Kidney epithelial cell (primary cell): ENCODE data around the gene ECM1. TPM values are rescaled to one million over a fixed set of nuclear protein-coding genes. Genes with fewer than 3 reads are reported as not detected.
A peak's percentile ranks its signal among the peaks of the same experiment; 100 is the strongest.

Experiments used
- DNase-seq: peaks from one replicate; pipeline ENCODE4 v3.0.0-alpha.2; 2010; ENCODE audit warnings: low read depth
- H3K27me3 ChIP-seq: 2 replicates; pipeline ENCODE4 v1.6.0; 2011; ENCODE audit warnings: low read length; ENCODE audit not compliant: control insufficient read depth, insufficient read depth
- H3K36me3 ChIP-seq: 2 replicates; pipeline ENCODE4 v1.5.1; 2011; ENCODE audit warnings: low read length; ENCODE audit not compliant: control insufficient read depth, insufficient read depth
- H3K4me3 ChIP-seq: 2 replicates; pipeline ENCODE4 v1.5.1; 2011; ENCODE audit warnings: low read depth, mild to moderate bottlenecking, control low read depth, low read length
- total RNA-seq: library from RNA; depleted of rRNA; stranded (reverse); fragments of >200 nt; gene quantifications from 2 replicates; pipeline ENCODE4 v1.2.3, GENCODE V29; 2015
- TF ChIP-seq, protein P1 (sequence below): IDR thresholded peaks from 2 replicates; pipeline ENCODE4 v1.5.1; 2011; ENCODE audit warnings: mild to moderate bottlenecking, moderate library complexity, low read length, control low read depth, inconsistent platforms; ENCODE audit not compliant: insufficient read depth, poor library complexity, severe bottlenecking

ECM1 gene
- total RNA-seq, 1 donor from 2014 or later, result 5.4 TPM

DNA sequence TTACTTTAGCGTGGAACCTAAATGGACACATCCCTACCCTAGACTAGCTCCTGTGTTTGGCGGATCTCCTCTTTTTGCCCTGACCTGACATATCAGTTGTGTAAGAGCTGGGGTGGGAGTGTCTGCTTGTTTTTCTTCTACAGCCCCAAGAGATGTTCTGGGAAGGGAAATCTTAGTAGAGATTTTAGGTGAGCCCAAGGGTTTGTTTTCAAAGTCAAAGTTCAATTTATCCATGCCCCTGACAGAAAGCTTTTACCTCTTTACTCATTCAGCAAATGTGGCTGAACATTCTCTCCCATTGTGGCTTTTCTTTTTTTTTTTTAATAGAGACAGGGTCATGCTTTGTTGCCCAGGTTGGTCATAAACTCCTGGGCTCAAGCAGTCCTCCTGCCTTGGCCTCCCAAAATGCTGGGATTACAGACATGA lies 28.0 kb upstream of the ECM1 start:
- TF ChIP-seq, protein P1, sequence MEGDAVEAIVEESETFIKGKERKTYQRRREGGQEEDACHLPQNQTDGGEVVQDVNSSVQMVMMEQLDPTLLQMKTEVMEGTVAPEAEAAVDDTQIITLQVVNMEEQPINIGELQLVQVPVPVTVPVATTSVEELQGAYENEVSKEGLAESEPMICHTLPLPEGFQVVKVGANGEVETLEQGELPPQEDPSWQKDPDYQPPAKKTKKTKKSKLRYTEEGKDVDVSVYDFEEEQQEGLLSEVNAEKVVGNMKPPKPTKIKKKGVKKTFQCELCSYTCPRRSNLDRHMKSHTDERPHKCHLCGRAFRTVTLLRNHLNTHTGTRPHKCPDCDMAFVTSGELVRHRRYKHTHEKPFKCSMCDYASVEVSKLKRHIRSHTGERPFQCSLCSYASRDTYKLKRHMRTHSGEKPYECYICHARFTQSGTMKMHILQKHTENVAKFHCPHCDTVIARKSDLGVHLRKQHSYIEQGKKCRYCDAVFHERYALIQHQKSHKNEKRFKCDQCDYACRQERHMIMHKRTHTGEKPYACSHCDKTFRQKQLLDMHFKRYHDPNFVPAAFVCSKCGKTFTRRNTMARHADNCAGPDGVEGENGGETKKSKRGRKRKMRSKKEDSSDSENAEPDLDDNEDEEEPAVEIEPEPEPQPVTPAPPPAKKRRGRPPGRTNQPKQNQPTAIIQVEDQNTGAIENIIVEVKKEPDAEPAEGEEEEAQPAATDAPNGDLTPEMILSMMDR, result no peak
- no peaks in the 10 kb centered on the region for H3K27me3 ChIP-seq
- no peaks in the 10 kb centered on the region for H3K36me3 ChIP-seq
- DNase-seq, result no peak
- H3K4me3 ChIP-seq, result no peak overlapping the region

DNA sequence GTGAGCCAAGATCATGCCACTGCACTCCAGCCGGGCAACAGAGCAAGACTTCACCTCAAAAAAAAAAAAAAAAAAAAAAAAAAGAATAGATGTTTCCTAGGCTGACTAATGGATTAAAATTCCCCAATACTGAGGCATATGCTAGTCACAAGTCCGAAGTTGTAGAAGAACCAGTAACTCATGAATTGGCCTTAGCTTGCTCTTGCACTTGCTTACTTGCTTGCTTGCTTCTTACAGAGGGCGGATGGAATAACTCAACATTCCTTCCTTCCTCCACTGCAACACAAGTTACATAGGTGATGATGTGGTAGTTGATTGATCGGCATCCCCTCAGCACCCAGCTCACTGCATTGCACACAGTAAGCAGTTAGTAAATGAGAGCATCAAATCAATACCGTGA lies 23.5 kb upstream of the ECM1 start:
- TF ChIP-seq, protein P1, result no peak
- no peak for DNase-seq
- Histone ChIP-seq H3K27me3 (no peaks in the 10 kb centered on the region), H3K36me3 (no peaks in the 10 kb centered on the region), H3K4me3 (no peak overlapping the region)

DNA sequence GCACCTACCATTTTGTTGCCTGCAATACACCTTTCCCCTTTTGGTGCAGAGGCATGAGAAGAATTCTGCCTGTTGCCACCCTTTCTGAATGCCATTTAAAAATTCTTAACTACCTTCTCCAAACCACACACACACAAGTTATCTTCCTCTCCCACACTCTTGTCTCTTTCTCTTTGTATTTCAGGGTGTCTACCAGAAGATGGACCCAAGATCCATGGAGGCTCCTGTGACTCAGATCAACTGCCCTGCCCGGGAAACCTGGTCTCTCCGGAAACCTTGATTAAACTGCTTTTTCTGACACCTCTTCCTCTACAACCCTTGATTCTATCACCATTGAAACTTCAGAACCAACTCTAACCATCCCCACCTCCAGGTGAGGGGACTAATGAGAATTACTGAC lies 23.0 kb upstream of the ECM1 start:
- TF ChIP-seq, protein P1, result peak; percentile 29
- no peaks in the 10 kb centered on the region for H3K36me3 ChIP-seq
- H3K4me3 ChIP-seq, result no peak overlapping the region
- no peaks in the 10 kb centered on the region for H3K27me3 ChIP-seq
- no peak for DNase-seq

DNA sequence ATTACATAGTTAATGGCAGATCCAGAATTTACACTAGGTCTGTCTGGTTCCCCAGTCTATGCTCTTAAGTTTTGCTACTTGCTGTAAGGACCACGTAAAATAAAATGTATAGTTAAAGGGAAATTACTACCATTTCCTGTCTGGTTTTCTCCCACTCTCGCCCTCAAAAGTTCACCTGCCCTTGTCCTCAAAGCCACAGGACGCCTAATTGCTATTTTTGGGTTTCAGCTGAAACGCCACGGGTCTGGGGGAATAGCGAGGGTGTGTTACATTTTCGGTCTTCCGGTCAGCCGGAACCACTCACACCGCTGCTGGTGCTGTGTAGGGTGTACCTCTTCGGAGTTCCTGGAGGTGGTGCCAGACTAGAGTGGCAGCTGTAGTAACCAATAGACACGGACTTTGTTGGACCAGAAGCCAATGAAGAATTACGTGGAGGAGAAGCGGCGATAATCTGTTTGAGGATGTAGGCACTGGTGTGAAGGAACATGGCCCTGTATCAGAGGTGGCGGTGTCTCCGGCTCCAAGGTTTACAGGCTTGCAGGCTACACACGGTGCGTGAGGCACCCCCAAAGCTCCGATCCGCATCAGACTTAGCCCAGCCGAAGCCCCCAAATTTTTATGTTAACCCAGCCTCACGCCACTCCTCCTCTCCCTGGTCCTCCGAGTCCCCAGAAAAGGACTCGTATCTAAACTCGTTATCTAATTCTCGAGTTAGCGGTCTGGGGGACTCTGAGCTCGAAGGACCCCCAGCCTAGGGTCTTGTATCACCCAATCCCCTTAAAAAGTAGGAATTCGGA lies 20.7 kb upstream of the ECM1 start, which contains the start of gene TARS2:
Gene TARS2 (plus strand): TSS at position 454 of the 797 bp plus-strand sequence. CDS start 32 bp downstream, at position 486.
- DNase-seq, result peak; percentile 91
- Histone ChIP-seq H3K4me3 (peak within 1 kb of the TSS; percentile 57), H3K36me3 (no peaks in the 10 kb centered on the region), H3K27me3 (no peaks in the 10 kb centered on the region)
- TF ChIP-seq, protein P1, result no peak

DNA sequence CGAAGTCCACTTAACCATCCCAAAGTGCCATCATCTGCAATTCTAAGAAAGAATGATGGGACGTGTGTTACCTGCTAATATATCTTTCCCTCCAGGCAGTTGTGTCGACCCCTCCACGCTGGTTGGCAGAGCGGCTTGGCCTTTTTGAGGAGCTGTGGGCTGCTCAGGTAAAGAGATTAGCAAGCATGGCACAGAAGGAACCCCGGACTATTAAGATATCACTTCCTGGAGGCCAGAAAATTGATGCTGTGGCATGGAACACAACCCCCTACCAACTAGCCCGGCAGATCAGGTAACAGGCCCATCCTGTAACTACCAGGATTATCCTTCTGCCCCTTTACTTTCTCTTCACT lies 20.2 kb upstream of the ECM1 start:
- TF ChIP-seq, protein P1, result no peak
- no peaks in the 10 kb centered on the region for H3K36me3 ChIP-seq
- no peaks in the 10 kb centered on the region for H3K27me3 ChIP-seq
- peak overlapping the region; percentile 57 for H3K4me3 ChIP-seq
- no peak for DNase-seq

DNA sequence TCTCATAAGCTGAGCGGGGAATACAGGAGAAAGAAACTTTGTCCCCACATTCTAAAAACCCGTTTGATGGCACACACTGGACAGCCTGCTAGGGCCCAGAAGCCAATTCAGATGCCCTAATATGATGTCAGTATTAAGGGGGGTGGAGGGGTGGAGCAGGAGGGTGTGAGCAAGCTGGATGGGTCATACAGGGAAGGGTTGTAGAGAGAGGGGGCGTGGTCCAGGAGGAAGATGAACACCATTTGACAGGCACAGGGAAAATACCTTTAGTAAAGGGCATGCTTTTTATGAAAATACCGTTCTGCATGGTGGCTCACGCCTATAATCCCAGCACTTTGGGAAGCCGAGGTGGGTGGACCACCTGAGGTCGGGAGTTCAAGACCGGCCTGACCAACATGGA lies 14.7 kb upstream of the ECM1 start:
- Histone ChIP-seq H3K27me3 (no peaks in the 10 kb centered on the region), H3K4me3 (no peak overlapping the region), H3K36me3 (no peaks in the 10 kb centered on the region)
- DNase-seq, result no peak
- TF ChIP-seq, protein P1, result no peak
